Measurements from ENCODE around the gene EOLA1. TPM values are rescaled to one million over a fixed set of nuclear protein-coding genes. Genes with fewer than 3 reads are reported as not detected.
"Not testable (repeated sequence)": the region's sequence is repeated elsewhere in the genome, so short reads cannot be mapped to it uniquely, and the experiment has no call there.

EOLA1 gene
- total and polyA plus RNA-seq, 2 donors (not counting 1 experiment from before 2014, with no cell fraction given) = 13.5 to 14.1 TPM

- TF ChIP-seq EZH2 (IDR thresholded peaks at IDR 0.05; ENCODE audit: low read length, missing control alignments) (no peak), CTCF (conservative IDR thresholded peaks at IDR 0.05 in 1 of 2, IDR thresholded peaks at IDR 0.05 in 1 of 2; ENCODE audit: low read depth in 1 of 2, low read length in 2 of 2) (peak; percentile 51 to 67)
These were observed 13.1 kb upstream of the EOLA1 start for GRCh38 chrX:149527705-149528104.

GRCh38 chrX:149528381-149528780 lies 12.4 kb upstream of the EOLA1 start:
- no peak for TF ChIP-seq EZH2 (IDR thresholded peaks at IDR 0.05; ENCODE audit: low read length, missing control alignments)
- H4K20me1 ChIP-seq (ENCODE audit: control insufficient read depth, extremely low read depth, insufficient read depth, low read length) = no peaks in the 10 kb centered on the region
- DNase-seq (ENCODE audit: low read depth in 2 of 2) = no peak
- no peaks in the 10 kb centered on the region for H3K4me1 ChIP-seq (ENCODE audit: control insufficient read depth, extremely low read depth, insufficient read depth, low read length)
- H3K9ac ChIP-seq (ENCODE audit: insufficient read depth, low read length) = no peak overlapping the region
- no peaks in the 10 kb centered on the region for H3K27me3 ChIP-seq (ENCODE audit: control insufficient read depth, insufficient read depth, low read length)
- no peaks in the 10 kb centered on the region for H3K36me3 ChIP-seq (ENCODE audit: control insufficient read depth, insufficient read depth, low read length)
- no peak overlapping the region for H2AFZ ChIP-seq (ENCODE audit: low read length)
- H3K79me2 ChIP-seq (ENCODE audit: control insufficient read depth, insufficient read depth, low read length) = no peaks in the 10 kb centered on the region
- H3K4me3 ChIP-seq (replicated peaks in 1 of 4; ENCODE audit: control extremely low read depth in 1 of 4, insufficient read depth in 1 of 4, low read depth in 3 of 4, low read length in 4 of 4) = no peak overlapping the region
- no peaks in the 10 kb centered on the region for H3K9me3 ChIP-seq (ENCODE audit: control insufficient read depth, insufficient read depth, low read depth, low read length)
- no peak overlapping the region for H3K4me2 ChIP-seq (ENCODE audit: extremely low read depth, insufficient read depth, low read length)
- no peak overlapping the region for H3K27ac ChIP-seq (ENCODE audit: insufficient read depth, low read length)

More at GRCh38 chrX:149527705-149528104, 13.1 kb upstream of the EOLA1 start:
- no peak overlapping the region for H3K27ac ChIP-seq (ENCODE audit: insufficient read depth, low read length)
- H3K79me2 ChIP-seq (ENCODE audit: control insufficient read depth, insufficient read depth, low read length) = no peaks in the 10 kb centered on the region
- H3K27me3 ChIP-seq (ENCODE audit: control insufficient read depth, insufficient read depth, low read length) = no peaks in the 10 kb centered on the region
- no peaks in the 10 kb centered on the region for H3K36me3 ChIP-seq (ENCODE audit: control insufficient read depth, insufficient read depth, low read length)
- H4K20me1 ChIP-seq (ENCODE audit: control insufficient read depth, extremely low read depth, insufficient read depth, low read length) = no peaks in the 10 kb centered on the region
- H3K9ac ChIP-seq (ENCODE audit: insufficient read depth, low read length) = no peak overlapping the region
- H3K4me3 ChIP-seq (replicated peaks in 1 of 4; ENCODE audit: control extremely low read depth in 1 of 4, insufficient read depth in 1 of 4, low read depth in 3 of 4, low read length in 4 of 4) = no peak overlapping the region
- no peak overlapping the region for H3K4me2 ChIP-seq (ENCODE audit: extremely low read depth, insufficient read depth, low read length)
- H3K4me1 ChIP-seq (ENCODE audit: control insufficient read depth, extremely low read depth, insufficient read depth, low read length) = no peaks in the 10 kb centered on the region
- DNase-seq (ENCODE audit: low read depth in 2 of 2) = no peak
- H2AFZ ChIP-seq (ENCODE audit: low read length) = no peak overlapping the region
- H3K9me3 ChIP-seq (ENCODE audit: control insufficient read depth, insufficient read depth, low read depth, low read length) = no peaks in the 10 kb centered on the region

- no peak overlapping the region for H3K4me3 ChIP-seq (replicated peaks in 1 of 4; ENCODE audit: control extremely low read depth in 1 of 4, insufficient read depth in 1 of 4, low read depth in 3 of 4, low read length in 4 of 4)
- no peak for DNase-seq (ENCODE audit: low read depth in 2 of 2)
- H3K4me1 ChIP-seq (ENCODE audit: control insufficient read depth, extremely low read depth, insufficient read depth, low read length) = no peaks in the 10 kb centered on the region
These were observed 9.2 kb upstream of the EOLA1 start for GRCh38 chrX:149531599-149531998.

GRCh38 chrX:149532868-149533267 lies 7.9 kb upstream of the EOLA1 start:
- not testable (repeated sequence) for H3K4me1 ChIP-seq (ENCODE audit: control insufficient read depth, extremely low read depth, insufficient read depth, low read length); H3K36me3 ChIP-seq (ENCODE audit: control insufficient read depth, insufficient read depth, low read length); H4K20me1 ChIP-seq (ENCODE audit: control insufficient read depth, extremely low read depth, insufficient read depth, low read length); H3K79me2 ChIP-seq (ENCODE audit: control insufficient read depth, insufficient read depth, low read length); H3K4me2 ChIP-seq (ENCODE audit: extremely low read depth, insufficient read depth, low read length); H3K27ac ChIP-seq (ENCODE audit: insufficient read depth, low read length); H2AFZ ChIP-seq (ENCODE audit: low read length); H3K4me3 ChIP-seq (replicated peaks in 1 of 4; ENCODE audit: control extremely low read depth in 1 of 4, insufficient read depth in 1 of 4, low read depth in 3 of 4, low read length in 4 of 4); H3K9me3 ChIP-seq (ENCODE audit: control insufficient read depth, insufficient read depth, low read depth, low read length); DNase-seq (ENCODE audit: low read depth in 2 of 2); H3K27me3 ChIP-seq (ENCODE audit: control insufficient read depth, insufficient read depth, low read length); H3K9ac ChIP-seq (ENCODE audit: insufficient read depth, low read length)

More at GRCh38 chrX:149531599-149531998, 9.2 kb upstream of the EOLA1 start:
- no peak for TF ChIP-seq EZH2 (IDR thresholded peaks at IDR 0.05; ENCODE audit: low read length, missing control alignments)
- no peaks in the 10 kb centered on the region for H3K27me3 ChIP-seq (ENCODE audit: control insufficient read depth, insufficient read depth, low read length)
- no peak overlapping the region for H3K9ac ChIP-seq (ENCODE audit: insufficient read depth, low read length)
- H3K79me2 ChIP-seq (ENCODE audit: control insufficient read depth, insufficient read depth, low read length) = no peaks in the 10 kb centered on the region
- H4K20me1 ChIP-seq (ENCODE audit: control insufficient read depth, extremely low read depth, insufficient read depth, low read length) = no peaks in the 10 kb centered on the region
- H3K27ac ChIP-seq (ENCODE audit: insufficient read depth, low read length) = no peak overlapping the region
- H3K36me3 ChIP-seq (ENCODE audit: control insufficient read depth, insufficient read depth, low read length) = no peaks in the 10 kb centered on the region
- H3K4me2 ChIP-seq (ENCODE audit: extremely low read depth, insufficient read depth, low read length) = no peak overlapping the region
- H2AFZ ChIP-seq (ENCODE audit: low read length) = no peak overlapping the region
- no peaks in the 10 kb centered on the region for H3K9me3 ChIP-seq (ENCODE audit: control insufficient read depth, insufficient read depth, low read depth, low read length)

GRCh38 chrX:149533999-149534398 lies 6.8 kb upstream of the EOLA1 start:
- H3K4me3 ChIP-seq (replicated peaks in 1 of 4; ENCODE audit: control extremely low read depth in 1 of 4, insufficient read depth in 1 of 4, low read depth in 3 of 4, low read length in 4 of 4) = not testable (repeated sequence)

GRCh38 chrX:149534926-149535602 lies 5.7 kb upstream of the EOLA1 start:
- not testable (repeated sequence) for H3K4me3 ChIP-seq (replicated peaks in 1 of 4; ENCODE audit: control extremely low read depth in 1 of 4, insufficient read depth in 1 of 4, low read depth in 3 of 4, low read length in 4 of 4); DNase-seq (ENCODE audit: low read depth in 2 of 2); H3K4me1 ChIP-seq (ENCODE audit: control insufficient read depth, extremely low read depth, insufficient read depth, low read length); H3K27me3 ChIP-seq (ENCODE audit: control insufficient read depth, insufficient read depth, low read length); H3K36me3 ChIP-seq (ENCODE audit: control insufficient read depth, insufficient read depth, low read length); H4K20me1 ChIP-seq (ENCODE audit: control insufficient read depth, extremely low read depth, insufficient read depth, low read length); H3K4me2 ChIP-seq (ENCODE audit: extremely low read depth, insufficient read depth, low read length); H3K9ac ChIP-seq (ENCODE audit: insufficient read depth, low read length); H3K79me2 ChIP-seq (ENCODE audit: control insufficient read depth, insufficient read depth, low read length); H3K9me3 ChIP-seq (ENCODE audit: control insufficient read depth, insufficient read depth, low read depth, low read length); H3K27ac ChIP-seq (ENCODE audit: insufficient read depth, low read length); H2AFZ ChIP-seq (ENCODE audit: low read length)

More at GRCh38 chrX:149533999-149534398, 6.8 kb upstream of the EOLA1 start:
- not testable (repeated sequence) for H3K9me3 ChIP-seq (ENCODE audit: control insufficient read depth, insufficient read depth, low read depth, low read length); H3K9ac ChIP-seq (ENCODE audit: insufficient read depth, low read length); H4K20me1 ChIP-seq (ENCODE audit: control insufficient read depth, extremely low read depth, insufficient read depth, low read length); H3K27ac ChIP-seq (ENCODE audit: insufficient read depth, low read length); H3K79me2 ChIP-seq (ENCODE audit: control insufficient read depth, insufficient read depth, low read length); H3K4me2 ChIP-seq (ENCODE audit: extremely low read depth, insufficient read depth, low read length); H3K36me3 ChIP-seq (ENCODE audit: control insufficient read depth, insufficient read depth, low read length); H3K27me3 ChIP-seq (ENCODE audit: control insufficient read depth, insufficient read depth, low read length); H3K4me1 ChIP-seq (ENCODE audit: control insufficient read depth, extremely low read depth, insufficient read depth, low read length); DNase-seq (ENCODE audit: low read depth in 2 of 2); H2AFZ ChIP-seq (ENCODE audit: low read length)
